GM19452 (cell line): ENCODE measurements around the gene PLCH2.

Source experiments
- ATAC-seq: cut with Tn5 transposase; IDR thresholded peaks from one replicate; pipeline ENCODE4 v1.9.1; 2021; ENCODE audit not compliant: unreplicated experiment

Gene PLCH2

DNA sequence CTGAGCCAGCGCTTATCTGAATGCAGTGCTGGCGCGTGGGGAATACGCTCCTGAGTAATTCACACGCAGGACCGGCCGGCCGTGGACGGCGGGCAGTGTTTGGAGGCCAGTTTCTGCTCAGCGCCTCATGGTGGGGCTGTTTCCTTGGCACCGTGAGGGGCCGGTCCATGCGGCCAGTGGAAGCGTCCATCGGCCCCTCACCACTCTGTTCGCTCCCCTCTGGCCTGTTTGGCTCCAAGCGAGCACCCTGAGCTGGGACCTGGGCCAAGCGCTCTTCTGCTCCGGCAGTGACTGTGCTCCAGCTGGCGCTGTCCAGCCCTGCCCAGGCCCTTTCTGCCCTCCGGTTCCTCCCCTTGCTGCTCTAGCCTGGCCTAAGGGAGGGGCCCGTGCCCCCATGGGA, 16.3 kb upstream of the PLCH2 start:
- ATAC-seq = no peak

DNA sequence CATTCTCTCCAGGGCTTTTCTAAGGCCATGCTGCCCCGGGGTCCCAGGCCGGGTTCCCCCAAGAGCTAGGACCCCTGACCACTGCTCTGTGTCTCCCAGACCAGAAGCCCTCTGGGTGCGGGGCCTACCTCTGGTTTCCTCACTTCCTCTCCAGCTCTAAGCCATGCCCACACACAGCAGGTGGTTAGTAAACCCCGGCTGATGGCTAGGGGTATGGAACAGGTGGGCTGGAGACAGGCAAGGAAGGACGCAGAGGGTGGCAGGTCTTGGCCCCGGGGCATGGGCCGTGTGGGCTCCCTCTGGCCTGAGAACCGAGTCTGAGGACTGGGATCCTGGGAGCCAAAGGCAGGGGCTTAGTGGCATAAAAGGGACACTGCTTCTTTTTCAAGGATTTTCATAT, 15.9 kb upstream of the PLCH2 start:
- no peak for ATAC-seq

DNA sequence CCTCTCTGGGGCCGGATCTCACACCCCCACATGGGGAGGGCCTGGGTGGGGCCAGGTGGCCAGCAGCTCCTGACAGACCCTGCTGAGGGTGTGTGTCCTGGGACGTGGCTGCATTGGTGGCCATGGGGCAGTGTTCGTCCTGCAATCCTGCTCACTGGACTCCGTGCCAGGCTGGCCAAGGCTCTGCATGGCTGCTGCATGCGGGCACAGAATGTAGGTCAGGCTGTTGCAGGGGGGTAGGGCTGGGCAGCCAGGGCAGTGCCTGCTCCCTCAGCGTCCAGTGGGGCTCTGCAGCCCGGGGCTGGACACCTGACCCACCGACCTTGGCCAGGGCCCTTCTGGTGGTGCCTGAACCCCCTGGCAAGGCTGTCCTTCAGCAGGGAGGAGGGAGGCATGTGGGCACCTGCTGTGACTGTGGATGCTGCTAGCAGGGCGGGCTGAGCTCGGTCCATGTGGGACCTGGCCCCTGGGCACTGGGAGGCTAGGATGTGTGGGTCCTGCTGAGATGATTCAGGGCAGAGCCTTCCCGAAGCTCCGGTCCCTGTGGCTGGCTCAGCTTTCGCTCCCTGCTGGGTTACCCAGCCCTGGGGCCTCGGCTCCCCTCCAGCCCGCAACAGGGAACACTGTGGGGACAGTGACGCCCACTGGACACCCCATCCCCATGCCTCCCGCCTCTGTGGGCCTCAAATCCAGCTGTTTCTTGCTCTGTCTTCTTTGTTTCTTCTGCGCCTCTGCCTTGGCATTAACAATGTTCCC, 14.9 kb upstream of the PLCH2 start:
- ATAC-seq = no peak

DNA sequence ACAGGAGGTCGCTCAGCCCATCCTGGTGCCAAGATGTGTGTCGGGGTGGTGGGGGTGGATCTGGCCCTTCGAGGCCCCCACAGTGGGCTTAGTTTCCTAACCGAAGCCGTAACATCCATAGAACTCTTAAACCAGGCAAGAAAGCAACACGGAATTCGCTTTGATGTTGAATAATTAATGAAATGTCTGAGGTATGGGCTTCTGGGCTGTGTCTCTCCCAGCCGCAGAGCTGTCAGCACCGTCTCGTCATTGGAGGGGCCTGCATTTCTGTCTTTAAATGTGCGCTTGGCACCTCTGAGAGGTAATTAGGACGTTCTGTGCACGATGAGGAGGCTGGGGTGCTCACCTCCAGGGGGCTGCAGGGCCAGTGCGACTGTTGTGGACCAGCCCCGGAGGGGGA, 13.3 kb upstream of the PLCH2 start:
- no peak for ATAC-seq

DNA sequence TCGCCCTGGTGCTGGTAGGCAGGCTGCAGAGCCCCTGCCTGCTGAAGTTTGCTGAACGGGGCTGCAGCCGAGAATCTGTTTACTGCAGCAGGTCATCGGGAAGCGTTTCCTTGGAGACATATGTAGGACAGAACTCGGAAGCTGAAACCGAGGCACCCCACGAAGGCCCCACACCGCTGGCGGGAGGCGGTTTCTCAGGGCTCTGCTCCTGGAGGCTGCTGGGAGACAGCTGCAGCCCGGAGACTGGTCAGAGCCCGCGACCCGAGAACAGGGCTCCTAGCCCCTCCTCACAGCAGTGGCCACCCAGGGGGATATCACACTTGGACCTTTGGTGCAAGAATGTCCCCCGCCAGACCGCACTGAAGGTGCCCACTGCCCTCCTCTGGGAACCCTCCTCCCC, 12.7 kb upstream of the PLCH2 start:
- ATAC-seq = no peak

DNA sequence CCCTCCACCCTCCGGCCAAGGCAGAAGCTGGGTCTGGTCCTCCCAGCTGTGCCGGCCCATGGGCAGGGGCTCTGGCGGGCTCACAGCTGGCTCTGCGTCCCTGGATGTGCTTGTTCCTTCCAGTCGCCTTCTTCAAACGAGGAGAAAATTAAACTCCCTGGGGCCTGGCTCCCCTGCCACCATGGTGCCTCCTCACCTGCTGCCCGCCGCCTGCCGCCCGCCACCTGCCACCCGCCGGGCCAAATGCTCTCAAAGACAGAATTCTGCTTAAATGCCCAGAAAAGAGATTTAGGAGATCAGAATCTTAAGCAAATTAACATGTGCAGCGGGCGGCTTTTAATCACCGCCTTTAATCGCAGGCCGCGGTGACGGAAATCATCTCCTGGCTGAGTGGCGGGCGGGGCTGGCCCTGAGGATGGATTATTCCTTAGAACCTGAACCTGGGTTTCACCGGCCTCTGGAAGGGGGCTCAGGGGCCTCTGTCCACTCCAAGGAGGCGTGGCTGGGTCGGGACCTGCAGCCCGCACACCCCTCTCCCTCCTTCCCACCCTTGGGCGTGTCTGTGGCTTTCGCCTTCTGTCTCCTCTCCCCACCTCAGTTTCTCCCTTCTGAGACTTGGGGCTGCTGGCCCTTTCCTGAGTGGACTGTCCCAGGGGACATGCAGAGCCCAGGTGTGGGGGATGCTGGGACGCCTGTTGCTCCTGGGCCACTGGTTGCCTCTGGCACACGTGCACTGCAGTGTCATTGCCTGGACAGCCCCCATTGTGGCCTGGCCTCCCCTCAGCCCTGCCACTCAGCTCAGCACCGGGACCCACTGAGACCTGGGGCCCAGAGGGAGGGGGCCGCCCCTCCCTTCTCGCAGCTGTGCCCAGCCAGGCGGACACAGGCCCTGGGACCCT, 10.5 kb upstream of the PLCH2 start:
- no peak for ATAC-seq

DNA sequence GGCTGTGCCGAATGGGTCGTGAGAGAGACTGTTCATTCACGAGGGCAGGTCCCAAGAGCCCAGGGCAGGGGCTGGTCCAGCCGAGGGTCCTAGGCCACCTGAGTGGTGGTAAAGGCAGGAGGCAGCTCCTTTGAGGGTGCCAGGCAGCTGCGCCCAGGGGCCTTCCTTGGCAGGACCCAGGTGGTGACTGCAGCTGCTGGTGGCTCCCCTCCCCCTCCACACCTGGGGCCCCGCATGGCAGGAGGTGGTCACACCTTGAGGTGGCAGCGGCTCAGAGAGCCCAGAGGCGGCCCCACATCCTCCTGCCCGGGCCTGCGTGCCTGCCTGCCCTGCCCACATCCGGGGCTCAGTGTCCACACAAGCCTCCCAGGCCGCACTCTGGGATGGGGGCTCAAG, 9.8 kb upstream of the PLCH2 start:
- no peak for ATAC-seq

DNA sequence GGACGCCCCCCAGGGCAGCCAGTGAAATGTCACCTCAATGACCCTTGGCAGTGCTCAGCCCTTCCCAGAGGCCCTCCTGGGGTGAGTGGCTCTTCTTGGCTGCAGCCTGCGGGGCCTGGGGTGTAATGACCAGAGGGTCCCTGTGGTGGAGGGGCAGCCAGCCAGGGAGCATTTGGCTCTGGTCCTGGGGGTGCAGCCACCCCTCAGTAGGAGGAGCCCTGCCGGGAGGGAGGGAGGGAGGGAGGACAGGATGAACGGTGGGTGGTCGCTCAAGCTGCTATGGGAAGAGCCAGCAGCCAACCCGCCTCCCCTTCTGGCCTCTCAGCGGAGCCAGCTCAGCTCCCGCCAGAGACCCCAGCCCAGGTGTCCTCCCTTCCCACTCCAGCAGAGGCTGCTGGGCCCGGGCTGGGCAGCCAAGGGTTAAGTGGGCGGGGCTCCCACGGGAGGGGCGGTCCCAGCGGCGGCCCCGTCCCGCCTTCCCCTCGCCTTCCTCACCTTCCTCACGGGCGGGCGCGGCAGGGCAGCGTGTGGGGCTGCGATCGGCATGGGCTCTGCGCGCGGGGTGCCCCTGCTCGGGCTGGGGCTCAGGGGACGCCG, 9.0 kb upstream of the PLCH2 start:
- ATAC-seq = no peak

DNA sequence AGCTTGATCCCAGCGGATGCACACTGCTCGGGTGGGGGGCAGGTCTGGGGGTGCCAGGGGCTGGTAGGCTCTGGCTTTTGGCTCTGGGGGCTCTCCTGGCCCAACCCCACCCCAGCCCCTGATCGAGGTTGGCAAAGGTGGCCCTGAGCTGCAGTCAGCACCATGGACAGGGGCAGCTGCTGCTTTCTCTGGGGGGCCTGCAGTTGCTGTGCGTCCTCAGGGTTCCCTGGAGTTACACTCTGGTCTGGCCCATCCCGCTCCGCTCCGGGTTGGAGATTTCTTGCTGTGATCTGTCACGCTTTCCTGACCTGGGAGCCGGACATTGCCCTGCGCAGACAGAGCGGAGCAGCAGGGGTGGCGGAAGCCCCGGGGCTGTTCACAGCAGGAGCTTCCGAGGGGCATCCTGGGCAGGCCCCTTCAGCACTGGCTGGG, 8.0 kb upstream of the PLCH2 start:
- ATAC-seq = no peak

DNA sequence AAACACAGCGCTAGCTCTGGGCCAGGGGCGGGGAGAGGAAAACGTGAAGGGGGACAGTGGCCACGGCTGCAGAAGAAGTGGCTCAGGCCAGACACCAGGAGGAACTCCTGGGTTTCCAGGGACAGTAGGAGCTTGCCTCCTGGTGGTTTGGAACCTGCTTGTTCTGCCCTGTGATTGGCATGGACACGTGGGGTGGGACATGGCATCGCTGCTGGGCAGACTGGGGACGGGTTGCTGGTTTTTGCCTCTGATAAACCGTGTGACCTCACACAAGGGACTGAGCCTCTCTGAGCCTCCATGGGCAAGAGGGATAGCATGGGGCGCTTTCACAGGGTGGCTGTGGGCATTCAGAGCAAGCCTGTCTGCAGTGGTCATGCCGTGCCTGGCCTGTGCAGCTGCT, 7.5 kb upstream of the PLCH2 start:
- ATAC-seq = no peak

DNA sequence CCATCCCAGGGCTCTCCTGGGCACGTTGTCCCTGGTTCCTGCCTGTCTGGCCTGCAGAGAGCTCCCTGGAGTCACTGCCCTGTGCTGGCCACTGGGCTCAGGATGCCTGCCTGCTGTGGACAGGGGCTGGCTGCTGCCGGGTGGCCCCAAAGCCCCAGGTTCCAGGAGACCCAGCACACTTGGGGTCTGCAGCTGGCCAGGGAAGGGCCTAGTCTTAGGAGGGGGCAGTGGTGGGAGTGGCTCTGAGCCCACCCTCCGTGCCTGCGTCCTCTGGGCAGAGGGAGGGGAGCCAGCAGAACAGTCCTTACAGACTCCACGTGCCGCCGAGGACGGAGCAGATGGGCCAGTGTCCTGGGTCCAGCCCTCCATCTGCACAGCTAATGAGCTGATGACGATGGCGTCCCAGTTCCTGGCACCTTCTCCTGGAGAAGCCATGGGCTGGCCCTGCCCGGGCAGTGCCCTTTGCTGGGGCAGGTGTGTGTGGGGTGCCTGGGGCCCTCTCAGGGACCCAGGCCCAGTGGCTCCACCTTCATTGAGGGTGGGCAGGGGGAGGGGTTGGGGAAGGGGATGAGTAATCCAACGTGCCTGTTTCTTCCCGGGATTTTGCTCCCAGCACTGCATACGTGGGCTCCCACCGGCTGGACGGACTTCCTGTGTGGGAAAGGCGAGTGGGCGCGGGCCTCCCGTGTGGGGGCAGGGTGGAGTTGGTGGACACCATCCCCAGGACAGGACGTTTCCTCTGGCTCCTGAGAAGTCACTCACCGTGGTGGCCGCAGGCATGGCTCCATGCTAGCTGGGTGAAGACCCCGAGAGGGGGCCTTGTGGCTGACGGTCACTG, 6.8 kb upstream of the PLCH2 start:
- no peak for ATAC-seq

DNA sequence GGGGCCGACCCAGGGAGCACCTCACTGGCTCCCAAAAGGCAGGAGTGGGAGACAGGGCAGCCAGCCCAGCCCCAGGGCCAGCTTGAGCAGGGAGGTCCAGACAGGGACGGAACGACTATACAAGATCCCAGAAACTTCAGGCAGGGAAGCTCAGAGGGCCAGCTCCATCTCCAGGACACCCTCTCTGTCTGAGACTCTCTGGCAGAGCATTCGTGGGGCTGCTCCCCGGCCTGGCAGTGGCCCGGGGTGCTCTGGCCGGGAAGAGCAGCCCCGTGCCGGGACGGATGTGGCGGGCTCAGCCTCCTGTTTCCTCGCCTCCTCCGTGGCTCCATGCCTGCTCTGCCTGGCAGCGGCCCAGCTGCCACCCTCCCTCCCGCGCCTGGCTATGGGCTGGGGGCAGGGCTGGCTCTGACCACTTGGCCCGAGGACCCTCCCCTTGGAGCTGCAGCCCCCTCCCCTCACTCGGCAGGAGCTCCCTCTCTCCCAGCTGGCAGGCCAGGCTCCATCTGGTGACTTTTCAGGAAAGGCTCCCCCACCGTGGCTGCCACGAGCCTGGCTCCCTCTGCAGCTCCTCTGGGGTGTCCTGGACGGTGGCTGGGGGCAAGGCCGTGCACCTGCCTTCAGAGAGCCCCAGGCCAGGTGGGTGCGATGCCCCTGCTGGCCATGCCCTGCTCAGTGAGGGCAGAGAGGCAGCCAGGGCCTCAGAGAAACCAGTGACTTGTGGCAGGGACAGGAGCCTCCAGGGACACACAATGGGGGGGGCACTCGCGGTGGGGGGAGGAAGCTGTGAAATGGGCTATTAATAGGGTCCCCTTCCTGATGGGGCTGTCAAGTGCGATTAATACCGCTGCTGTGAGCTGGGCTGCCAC, 5.6 kb upstream of the PLCH2 start:
- ATAC-seq = no peak

DNA sequence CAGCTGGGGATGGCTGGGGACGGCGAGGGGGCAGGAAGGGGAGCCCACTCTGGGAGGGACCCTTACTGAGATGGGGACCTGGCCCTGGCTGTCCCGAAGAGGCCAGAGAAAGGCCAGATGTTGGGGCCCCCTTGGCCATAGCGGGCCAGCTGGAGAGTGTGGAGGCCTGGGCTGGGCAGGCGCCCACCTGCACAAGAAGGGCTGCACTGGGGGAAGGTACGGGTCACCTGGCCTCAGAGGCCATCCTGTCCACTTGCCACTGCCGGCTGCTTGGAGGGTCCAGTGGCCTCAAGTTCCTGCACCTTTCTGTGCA, 5.0 kb upstream of the PLCH2 start:
- no peak for ATAC-seq

DNA sequence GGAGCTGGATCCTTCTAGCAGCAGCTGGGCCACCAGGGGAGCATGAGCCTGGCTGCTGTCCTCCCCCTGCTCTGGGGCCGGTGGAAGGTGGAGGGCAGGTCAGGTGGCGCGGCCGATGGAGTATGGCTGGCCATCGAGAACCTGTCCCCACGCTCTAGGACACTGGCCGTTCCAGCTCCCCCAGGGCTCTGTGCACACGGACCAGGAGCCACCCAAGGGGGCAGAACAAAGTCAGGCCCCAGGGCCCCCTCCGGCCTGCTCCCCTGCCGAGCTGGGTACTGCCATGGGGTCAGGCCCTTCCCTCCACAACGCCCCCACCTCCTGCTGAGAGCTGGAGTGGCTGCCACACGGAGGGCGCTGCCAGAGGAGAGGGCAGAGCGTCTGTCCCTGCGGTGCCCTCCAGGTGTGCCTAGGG, 4.5 kb upstream of the PLCH2 start:
- ATAC-seq = no peak

DNA sequence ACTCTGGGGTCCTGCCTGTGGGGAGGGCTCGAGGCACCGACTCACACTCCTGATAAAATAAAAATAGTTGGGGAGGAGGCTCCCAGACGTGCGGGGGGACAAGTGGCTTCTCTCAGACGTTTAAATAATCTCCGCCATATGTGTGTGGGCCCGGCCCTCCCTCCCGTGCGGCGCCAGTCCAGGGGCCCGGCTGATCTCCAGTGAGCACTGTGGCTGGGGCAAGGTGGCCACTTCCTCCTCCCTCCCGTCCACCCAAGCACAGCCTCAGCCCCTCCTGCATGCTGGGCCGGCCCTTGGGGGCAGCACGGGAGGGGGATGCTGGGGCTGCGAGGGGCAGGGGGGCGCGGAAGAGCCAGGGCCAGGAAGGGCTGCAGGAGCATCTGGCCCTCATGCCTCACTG, 4.0 kb upstream of the PLCH2 start:
- ATAC-seq = no peak

DNA sequence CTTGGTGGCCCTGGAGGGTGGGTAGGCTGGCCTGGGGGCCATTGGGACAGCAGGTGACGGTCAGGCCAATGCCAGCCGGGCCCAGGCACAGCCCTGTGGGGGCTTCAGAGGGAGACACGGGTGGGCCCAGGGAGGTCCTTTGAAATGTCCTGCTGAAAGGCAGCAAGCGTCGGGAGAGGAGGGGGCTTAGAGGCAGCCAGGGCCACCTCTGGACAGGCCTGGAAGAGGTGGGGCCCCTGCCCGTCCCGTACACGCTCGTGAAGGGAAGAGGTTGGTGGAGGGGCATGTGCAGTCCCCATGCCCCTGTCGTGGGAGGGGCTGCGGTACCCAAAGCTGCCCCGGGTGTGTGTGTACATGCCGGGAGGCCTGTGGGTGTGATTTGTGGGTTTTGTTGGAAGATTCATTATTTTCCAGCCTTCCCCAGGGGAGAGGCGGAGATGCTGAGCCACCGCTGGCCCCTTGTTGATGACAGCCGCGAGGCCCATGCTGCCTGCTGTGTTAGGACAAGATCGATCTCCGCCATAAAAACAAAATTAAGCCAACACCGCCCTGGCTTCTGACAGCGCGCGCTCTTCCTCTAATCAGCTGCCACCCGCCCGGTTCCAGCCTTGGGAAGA, 3.4 kb upstream of the PLCH2 start:
- ATAC-seq = no peak

DNA sequence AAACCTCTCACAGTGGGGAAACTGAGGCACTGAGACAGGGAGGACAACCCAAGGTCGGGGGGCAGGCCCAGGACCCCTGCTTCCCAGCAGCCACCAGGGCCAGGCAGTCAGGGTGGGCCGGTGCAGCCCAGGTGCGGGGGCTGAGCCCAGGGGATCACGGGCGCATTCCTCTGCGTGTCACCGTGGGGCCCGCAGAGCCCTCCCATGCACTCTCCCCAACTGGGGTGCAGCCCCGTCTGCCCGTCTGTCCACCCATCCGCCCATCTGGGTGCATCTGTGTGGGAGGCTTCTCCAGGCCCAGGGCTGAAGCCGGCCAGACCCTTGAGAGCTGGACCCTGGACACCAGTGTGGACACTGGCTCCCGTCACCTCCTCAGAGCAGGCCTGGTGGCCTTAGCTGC, 2.9 kb upstream of the PLCH2 start:
- ATAC-seq = no peak

DNA sequence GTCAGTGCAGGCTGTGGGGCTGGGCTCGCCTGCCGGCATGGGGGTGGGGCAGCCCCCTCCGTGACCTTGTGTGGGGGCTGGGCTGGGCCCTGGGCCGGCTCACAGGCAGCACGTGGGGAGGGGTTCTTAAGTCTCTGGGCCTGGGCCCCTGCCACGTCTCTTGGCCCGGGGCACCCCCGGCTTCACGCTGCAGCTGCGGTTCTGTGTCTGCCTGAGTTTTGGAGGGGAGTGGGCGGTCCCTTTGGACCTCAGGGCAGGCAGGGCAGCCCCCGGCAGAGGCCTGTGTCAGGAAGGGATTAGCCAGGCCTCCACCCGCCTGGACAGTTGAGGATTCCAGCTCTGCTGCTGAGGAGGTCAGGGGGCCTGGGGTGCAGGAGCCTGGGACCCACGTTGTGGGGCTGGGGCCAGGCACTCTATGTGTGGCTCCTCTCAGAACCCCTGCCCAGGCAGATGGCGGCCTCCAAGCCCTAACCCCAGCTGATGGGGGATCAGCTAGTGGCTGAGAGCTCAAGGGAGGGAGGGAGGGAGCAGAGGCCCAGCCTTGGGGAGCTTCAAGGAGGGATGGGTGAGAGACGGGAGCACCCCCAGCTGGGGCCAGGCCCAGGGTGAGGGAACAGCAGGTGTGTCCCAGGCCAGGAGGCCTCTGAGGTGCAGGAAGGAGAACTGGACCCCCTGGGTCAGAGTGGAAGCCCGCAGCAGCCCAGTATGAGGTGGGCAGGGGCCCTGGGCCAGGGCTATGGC, 1.8 kb upstream of the PLCH2 start:
- ATAC-seq = no peak

DNA sequence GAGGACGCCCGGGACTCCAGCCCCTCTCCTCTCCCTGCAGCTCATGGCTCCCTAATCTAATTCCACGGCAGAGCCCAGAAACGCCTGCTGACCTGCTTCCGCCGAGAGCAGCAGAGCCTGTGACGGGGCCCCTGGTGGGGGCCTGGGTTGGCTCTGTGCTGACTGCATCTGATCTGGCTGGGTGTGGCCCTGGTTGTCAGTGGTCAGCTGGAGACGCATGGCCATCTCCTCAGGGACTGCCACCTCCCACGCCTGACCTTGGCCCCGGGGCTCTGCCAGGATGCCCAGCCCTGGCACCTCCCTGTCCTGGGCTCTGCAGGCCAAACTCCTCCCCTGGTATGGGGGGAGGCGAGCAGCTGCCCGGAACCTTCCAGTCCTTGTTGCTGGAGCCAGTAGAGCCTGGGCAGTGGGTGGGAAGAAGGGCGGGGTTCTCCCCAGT, 1.1 kb upstream of the PLCH2 start:
- no peak for ATAC-seq
